Endodermal cell (in vitro differentiated cells): ENCODE results near the gene CHL1. TPM values are rescaled to one million over a fixed set of nuclear protein-coding genes. Genes with fewer than 3 reads are reported as not detected.

ENCODE experiments used
- DNase-seq: peaks from one replicate; pipeline ENCODE4 v3.0.0-alpha.2; 2017
- H3K27ac ChIP-seq: 2 replicates; pipeline ENCODE4 v1.5.1; 2013; ENCODE audit warnings: mild to moderate bottlenecking, low read depth, low read length, moderate library complexity
- H3K27me3 ChIP-seq: 2 replicates; pipeline ENCODE4 v1.6.1; 2013; ENCODE audit warnings: mild to moderate bottlenecking, low read length, moderate library complexity; ENCODE audit not compliant: insufficient read depth, control insufficient read depth, poor library complexity, severe bottlenecking
- H3K36me3 ChIP-seq: 2 replicates; pipeline ENCODE4 v1.7.0; 2013; ENCODE audit warnings: mild to moderate bottlenecking, low read length, moderate library complexity; ENCODE audit not compliant: control insufficient read depth, insufficient read depth
- H3K4me1 ChIP-seq: one replicate; pipeline ENCODE4 v1.7.0; 2013; ENCODE audit warnings: low read length; ENCODE audit not compliant: control insufficient read depth, insufficient read depth
- H3K4me3 ChIP-seq: 2 replicates; pipeline ENCODE4 v1.5.1; 2013; ENCODE audit warnings: mild to moderate bottlenecking, low read length, moderate library complexity
- H3K9ac ChIP-seq: 2 replicates; pipeline ENCODE4 v1.6.1; 2013; ENCODE audit warnings: mild to moderate bottlenecking, low read length, moderate library complexity; ENCODE audit not compliant: poor library complexity, severe bottlenecking; ENCODE audit errors: extremely low read depth
- H3K9me3 ChIP-seq: 2 replicates; pipeline ENCODE4 v1.6.1; 2013; ENCODE audit warnings: mild to moderate bottlenecking, low read length, moderate library complexity; ENCODE audit not compliant: control insufficient read depth
- H3K27ac Mint-ChIP-seq: 2 replicates; pipeline ENCODE4 v1.8.0; 2020; ENCODE audit warnings: mixed read lengths
- H3K27me3 Mint-ChIP-seq: 2 replicates; pipeline ENCODE4 v1.8.0; 2021; ENCODE audit warnings: mild to moderate bottlenecking, mixed read lengths; ENCODE audit not compliant: insufficient read depth
- H3K36me3 Mint-ChIP-seq: 2 replicates; pipeline ENCODE4 v1.8.0; 2020; ENCODE audit warnings: low read depth, mixed read lengths
- H3K4me1 Mint-ChIP-seq: 2 replicates; pipeline ENCODE4 v1.8.0; 2020; ENCODE audit warnings: mixed read lengths
- H3K4me3 Mint-ChIP-seq: 2 replicates; pipeline ENCODE4 v1.8.0; 2020; ENCODE audit warnings: mild to moderate bottlenecking, moderate library complexity, mixed read lengths
- H3K9me3 Mint-ChIP-seq: 2 replicates; pipeline ENCODE4 v1.8.0; 2020; ENCODE audit warnings: mild to moderate bottlenecking, mixed read lengths
- CTCF ChIP-seq: fragments of 200-600 bp; sonication (generic); conservative IDR thresholded peaks from 2 replicates; pipeline ENCODE4 v1.5.0; 2021; ENCODE audit warnings: antibody characterized with exemption, mild to moderate bottlenecking
- WGBS, 2 experiments: methylation state at CpG; one replicate each; pipeline versions ENCODE4 v1.1.5 to v1.1.7; 2013; ENCODE audit warnings: missing lambda C conversion rate in 2 of 2, mixed read lengths in 1 of 2; ENCODE audit not compliant: insufficient coverage in 1 of 2, insufficient read length in 1 of 2; 5-methylcytosine and 5-hydroxymethylcytosine counted together
- total RNA-seq, 2 donors: library from RNA; stranded (reverse); fragmentation: NEBNext Ultra II Directional in 1 of 2; extraction: Animal tissue kit (Norgen Biotek cat#: 25700) in 1 of 2; gene quantifications; 2 replicates in 1 of 2; 3 replicates in 1 of 2; pipeline ENCODE4 v1.2.1, GENCODE V29; 2021

CHL1 gene
- total RNA-seq, 2 donors from 2014 or later, result 2.2 to 2.8 TPM

- no peak for TF ChIP-seq CTCF
- no peaks in the 10 kb centered on the region for H3K9me3 Mint-ChIP-seq
- H3K27ac Mint-ChIP-seq, result no peak overlapping the region
- peaks cover 55% of the 10 kb centered on the region for H3K9me3 ChIP-seq
- H3K4me3 ChIP-seq, result no peak overlapping the region
- no peak overlapping the region for H3K4me3 Mint-ChIP-seq
- no peaks in the 10 kb centered on the region for H3K27me3 ChIP-seq
- no peak for DNase-seq
- WGBS, 2 experiments, result no CpG with 5 or more reads among the region's 2 CpGs
- H3K27ac ChIP-seq, result no peak overlapping the region
- H3K9ac ChIP-seq, result no peak overlapping the region
- peaks cover 14% of the 10 kb centered on the region for H3K27me3 Mint-ChIP-seq
- no peaks in the 10 kb centered on the region for H3K36me3 Mint-ChIP-seq
- no peaks in the 10 kb centered on the region for H3K36me3 ChIP-seq
- H3K4me1 Mint-ChIP-seq, result no peaks in the 10 kb centered on the region
- H3K4me1 ChIP-seq, result no peaks in the 10 kb centered on the region
Measured at GRCh38 chr3:324423-324822, 127.9 kb downstream of the CHL1 start.

DNA sequence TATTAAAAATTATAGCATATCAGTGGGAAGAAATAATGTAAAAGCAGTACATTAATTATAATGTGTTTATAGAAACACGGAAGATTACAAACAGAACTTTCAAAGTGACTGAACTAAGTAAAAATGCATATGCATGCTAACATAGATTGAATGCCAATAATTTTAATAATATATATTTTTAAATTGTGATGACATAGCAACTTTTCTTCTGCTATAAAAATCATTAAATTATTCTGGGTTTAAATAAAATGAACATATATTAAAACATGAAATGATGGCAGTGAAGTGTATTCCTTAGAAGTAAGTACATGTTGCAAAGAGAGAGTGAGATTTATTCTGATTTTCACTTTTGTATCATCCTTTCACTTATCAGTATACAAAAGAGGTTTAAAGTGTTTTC is 128.9 kb downstream of the CHL1 start:
- Histone ChIP-seq H3K27me3 (no peaks in the 10 kb centered on the region), H3K27ac (no peak overlapping the region), H3K9me3 (peaks cover 54% of the 10 kb centered on the region), H3K9ac (no peak overlapping the region), H3K4me1 (no peaks in the 10 kb centered on the region), H3K36me3 (no peaks in the 10 kb centered on the region), H3K4me3 (no peak overlapping the region)
- 100% methylated on average over 1 of the region's 1 CpG; no CpG with 5 or more reads in 1 of the 2 experiments for WGBS, 2 experiments
- no peak for DNase-seq
- no peak for TF ChIP-seq CTCF
- no peak overlapping the region for H3K4me3 Mint-ChIP-seq
- no peak overlapping the region for H3K27ac Mint-ChIP-seq
- H3K4me1 Mint-ChIP-seq, result no peaks in the 10 kb centered on the region
- H3K27me3 Mint-ChIP-seq, result peaks cover 15% of the 10 kb centered on the region
- no peaks in the 10 kb centered on the region for H3K36me3 Mint-ChIP-seq
- H3K9me3 Mint-ChIP-seq, result no peaks in the 10 kb centered on the region

DNA sequence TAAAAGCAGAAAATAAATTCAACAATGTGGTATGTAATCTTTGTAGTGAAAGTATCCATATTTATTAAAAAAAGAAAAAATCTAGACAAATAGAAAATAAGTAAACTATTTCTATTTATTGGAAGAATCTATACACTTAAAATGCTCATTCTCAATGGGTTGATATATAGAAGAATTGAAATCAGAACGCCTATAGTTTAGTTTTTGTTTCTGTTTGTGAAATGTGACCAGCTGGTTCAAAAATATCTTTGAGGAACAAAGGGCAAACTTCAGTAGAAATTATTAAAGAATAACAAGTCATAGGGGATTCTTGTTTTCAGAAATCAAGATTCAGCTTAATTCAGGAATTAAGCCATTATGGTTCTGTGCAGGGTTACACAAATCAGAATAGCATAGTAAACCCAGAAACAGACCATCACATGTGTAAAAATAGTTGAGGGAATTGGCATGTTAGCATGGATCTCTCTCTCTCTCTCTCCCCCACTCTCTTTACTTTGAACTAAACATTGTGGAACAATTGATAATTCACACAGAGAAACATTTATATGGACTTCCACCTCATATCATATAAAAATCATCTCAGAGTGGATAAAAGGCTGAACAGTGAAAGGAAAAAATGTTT is 134.0 kb downstream of the CHL1 start:
- Histone ChIP-seq H3K4me1 (no peaks in the 10 kb centered on the region), H3K27ac (no peak overlapping the region), H3K36me3 (no peaks in the 10 kb centered on the region), H3K4me3 (no peak overlapping the region), H3K9me3 (peaks cover 68% of the 10 kb centered on the region), H3K27me3 (no peaks in the 10 kb centered on the region), H3K9ac (no peak overlapping the region)
- peaks cover 23% of the 10 kb centered on the region for H3K27me3 Mint-ChIP-seq
- no peaks in the 10 kb centered on the region for H3K9me3 Mint-ChIP-seq
- TF ChIP-seq CTCF, result no peak
- no peak for DNase-seq
- H3K4me1 Mint-ChIP-seq, result no peaks in the 10 kb centered on the region
- no peak overlapping the region for H3K4me3 Mint-ChIP-seq
- H3K36me3 Mint-ChIP-seq, result no peaks in the 10 kb centered on the region
- no peak overlapping the region for H3K27ac Mint-ChIP-seq
- 36% methylated on average over 1 of the region's 1 CpG; no CpG with 5 or more reads in 1 of the 2 experiments for WGBS, 2 experiments
